ENCODE results near the gene CCNT2. TPM values are rescaled to one million over a fixed set of nuclear protein-coding genes. Genes with fewer than 3 reads are reported as not detected.
"Not testable (repeated sequence)": the region's sequence is repeated elsewhere in the genome, so short reads cannot be mapped to it uniquely, and the experiment has no call there.

Gene CCNT2
- total RNA-seq, 1 experiment from 2014 or later: 32.6 TPM

- Histone ChIP-seq H4K20me1 (ENCODE audit: insufficient read depth) (no peaks in the 10 kb centered on the region), H3K27ac (ENCODE audit: low read depth, low read length) (no peak overlapping the region), H3K4me3 (replicated peaks in 1 of 2; ENCODE audit: low read depth in 1 of 2, low read length in 2 of 2) (no peak overlapping the region), H2AFZ (ENCODE audit: low read depth, low read length, poor library complexity, severe bottlenecking) (no peak overlapping the region), H3K36me3 (ENCODE audit: control insufficient read depth in 1 of 2, insufficient read depth in 2 of 2, low read length in 2 of 2) (no peaks in the 10 kb centered on the region), H3K9me3 (ENCODE audit: control insufficient read depth in 1 of 2, insufficient read depth in 1 of 2, low read depth in 1 of 2, low read length in 2 of 2) (no peaks in the 10 kb centered on the region), H3K9ac (ENCODE audit: low read length) (no peak overlapping the region), H3K4me1 (ENCODE audit: control insufficient read depth in 1 of 2, insufficient read depth in 2 of 2, low read length in 2 of 2) (no peaks in the 10 kb centered on the region), H3K27me3 (ENCODE audit: insufficient read depth, low read length) (no peaks in the 10 kb centered on the region), H3K79me2 (ENCODE audit: insufficient read depth, low read length) (no peaks in the 10 kb centered on the region), H3K9me2 (ENCODE audit: insufficient read depth) (no peaks in the 10 kb centered on the region), H3K4me2 (ENCODE audit: low read length) (no peak overlapping the region)
- RAD21 ChIA-PET (ENCODE audit: low non-redundant PET in 1 of 2, low total read pairs in 2 of 2, uncharacterized antibody in 2 of 2, unreplicated experiment in 2 of 2): no interaction called here
- CTCF ChIA-PET: no interaction called here
- DNase-seq (ENCODE audit: low read depth, low spot score) (no peak), ATAC-seq (no peak)
- intact Hi-C loops (cut with micrococcal nuclease): loop anchor here (10.0 kb wide), 1 partner anchor 792 kb away; no protein-coding TSS in a partner anchor
- POLR2A ChIA-PET: no interaction called here
- TF ChIP-seq FOSL1 (IDR thresholded peaks at IDR 0.05; ENCODE audit: low read depth): no peak
- no peak for TF ChIP-seq JUND (IDR thresholded peaks at IDR 0.05)
- no peak for TF ChIP-seq SIN3A (IDR thresholded peaks at IDR 0.05; ENCODE audit: low read depth)
- TF ChIP-seq ZBTB33 (IDR thresholded peaks at IDR 0.05; ENCODE audit: extremely low read depth, insufficient replicate concordance, low read length): no peak
- no TSS peak for BruUV-seq (replicated peaks)
Observed at GRCh38 chr2:134906726-134907125, 11.9 kb upstream of the CCNT2 start.

GRCh38 chr2:134907441-134908116 lies 11.0 kb upstream of the CCNT2 start:
- RAD21 ChIA-PET (ENCODE audit: low non-redundant PET in 1 of 2, low total read pairs in 2 of 2, uncharacterized antibody in 2 of 2, unreplicated experiment in 2 of 2); ATAC-seq: not testable (repeated sequence)

More at GRCh38 chr2:134907441-134908116, 11.0 kb upstream of the CCNT2 start:
- H3K27me3 ChIP-seq (ENCODE audit: insufficient read depth, low read length); H3K9ac ChIP-seq (ENCODE audit: low read length); H3K9me3 ChIP-seq (ENCODE audit: control insufficient read depth in 1 of 2, insufficient read depth in 1 of 2, low read depth in 1 of 2, low read length in 2 of 2); H4K20me1 ChIP-seq (ENCODE audit: insufficient read depth); DNase-seq (ENCODE audit: low read depth, low spot score); H3K4me2 ChIP-seq (ENCODE audit: low read length); H3K4me3 ChIP-seq (replicated peaks in 1 of 2; ENCODE audit: low read depth in 1 of 2, low read length in 2 of 2); H3K4me1 ChIP-seq (ENCODE audit: control insufficient read depth in 1 of 2, insufficient read depth in 2 of 2, low read length in 2 of 2); H3K79me2 ChIP-seq (ENCODE audit: insufficient read depth, low read length); H2AFZ ChIP-seq (ENCODE audit: low read depth, low read length, poor library complexity, severe bottlenecking); POLR2A ChIA-PET; BruUV-seq (replicated peaks); H3K9me2 ChIP-seq (ENCODE audit: insufficient read depth); H3K36me3 ChIP-seq (ENCODE audit: control insufficient read depth in 1 of 2, insufficient read depth in 2 of 2, low read length in 2 of 2); CTCF ChIA-PET; H3K27ac ChIP-seq (ENCODE audit: low read depth, low read length): not testable (repeated sequence)
- intact Hi-C loops (cut with micrococcal nuclease): loop anchor here (10.0 kb wide), 1 partner anchor 793 kb away; no protein-coding TSS in a partner anchor
